Lower leg skin (tissue), 3 donors: Measurements from ENCODE around the gene GRWD1.

Source experiments
- POLR2A ChIP-seq, 2 donors: fragments of 450-650 bp; IDR thresholded peaks; one replicate each; pipeline ENCODE4 v1.6.1; 2016 to 2017; ENCODE audit warnings: antibody characterized with exemption in 2 of 2, mild to moderate bottlenecking in 1 of 2, moderate library complexity in 1 of 2
- TF ChIP-seq, protein P1 (sequence below), 3 donors: fragments of 450-650 bp; IDR thresholded peaks; one replicate each; pipeline ENCODE4 v1.5.1; 2016; ENCODE audit warnings: antibody characterized with exemption in 3 of 3, mild to moderate bottlenecking in 3 of 3, moderate library complexity in 2 of 3

- TF ChIP-seq, protein P1, sequence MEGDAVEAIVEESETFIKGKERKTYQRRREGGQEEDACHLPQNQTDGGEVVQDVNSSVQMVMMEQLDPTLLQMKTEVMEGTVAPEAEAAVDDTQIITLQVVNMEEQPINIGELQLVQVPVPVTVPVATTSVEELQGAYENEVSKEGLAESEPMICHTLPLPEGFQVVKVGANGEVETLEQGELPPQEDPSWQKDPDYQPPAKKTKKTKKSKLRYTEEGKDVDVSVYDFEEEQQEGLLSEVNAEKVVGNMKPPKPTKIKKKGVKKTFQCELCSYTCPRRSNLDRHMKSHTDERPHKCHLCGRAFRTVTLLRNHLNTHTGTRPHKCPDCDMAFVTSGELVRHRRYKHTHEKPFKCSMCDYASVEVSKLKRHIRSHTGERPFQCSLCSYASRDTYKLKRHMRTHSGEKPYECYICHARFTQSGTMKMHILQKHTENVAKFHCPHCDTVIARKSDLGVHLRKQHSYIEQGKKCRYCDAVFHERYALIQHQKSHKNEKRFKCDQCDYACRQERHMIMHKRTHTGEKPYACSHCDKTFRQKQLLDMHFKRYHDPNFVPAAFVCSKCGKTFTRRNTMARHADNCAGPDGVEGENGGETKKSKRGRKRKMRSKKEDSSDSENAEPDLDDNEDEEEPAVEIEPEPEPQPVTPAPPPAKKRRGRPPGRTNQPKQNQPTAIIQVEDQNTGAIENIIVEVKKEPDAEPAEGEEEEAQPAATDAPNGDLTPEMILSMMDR (IDR thresholded peaks at IDR 0.05): no peak
- no peak for TF ChIP-seq POLR2A (IDR thresholded peaks at IDR 0.05)
Observed at GRCh38 chr19:48477698-48478338, 32.0 kb downstream of the GRWD1 start.
